Fibroblast of skin of left biceps (primary cell): ENCODE measurements around the gene MYO7A.

Experiments
- DNase-seq, 2 experiments: peaks; one replicate each; pipeline ENCODE4 v3.0.0-alpha.2; 2013; ENCODE audit warnings: low read depth in 2 of 2

The MYO7A gene

DNA sequence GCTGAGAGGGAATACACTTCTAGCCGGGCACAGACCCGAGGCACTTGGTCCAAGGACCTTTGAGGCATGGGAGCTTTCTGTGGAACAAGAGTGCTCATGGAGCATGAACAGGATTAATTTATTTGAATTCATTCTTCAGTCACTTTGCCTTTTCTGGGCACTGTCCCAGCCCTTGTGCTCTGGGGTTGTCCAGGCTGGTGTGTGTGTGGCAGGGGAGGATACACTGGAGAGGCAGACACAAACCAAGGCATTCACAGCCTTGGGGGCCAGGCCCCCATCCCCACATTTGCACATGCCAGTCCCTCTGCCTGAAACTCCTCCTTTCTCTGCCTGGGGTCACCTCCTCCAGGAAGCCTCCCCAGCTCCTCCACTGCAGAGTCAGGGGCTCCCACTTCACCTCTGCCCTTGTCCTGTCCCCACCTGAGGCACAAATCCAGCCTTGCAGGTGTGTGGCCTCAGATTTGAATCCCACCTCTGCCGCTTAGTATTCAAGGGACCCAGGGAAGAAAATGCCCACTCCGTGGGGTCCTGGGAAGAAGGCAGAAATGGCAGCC, 55.5 kb downstream of the MYO7A start:
- DNase-seq, result no peak

DNA sequence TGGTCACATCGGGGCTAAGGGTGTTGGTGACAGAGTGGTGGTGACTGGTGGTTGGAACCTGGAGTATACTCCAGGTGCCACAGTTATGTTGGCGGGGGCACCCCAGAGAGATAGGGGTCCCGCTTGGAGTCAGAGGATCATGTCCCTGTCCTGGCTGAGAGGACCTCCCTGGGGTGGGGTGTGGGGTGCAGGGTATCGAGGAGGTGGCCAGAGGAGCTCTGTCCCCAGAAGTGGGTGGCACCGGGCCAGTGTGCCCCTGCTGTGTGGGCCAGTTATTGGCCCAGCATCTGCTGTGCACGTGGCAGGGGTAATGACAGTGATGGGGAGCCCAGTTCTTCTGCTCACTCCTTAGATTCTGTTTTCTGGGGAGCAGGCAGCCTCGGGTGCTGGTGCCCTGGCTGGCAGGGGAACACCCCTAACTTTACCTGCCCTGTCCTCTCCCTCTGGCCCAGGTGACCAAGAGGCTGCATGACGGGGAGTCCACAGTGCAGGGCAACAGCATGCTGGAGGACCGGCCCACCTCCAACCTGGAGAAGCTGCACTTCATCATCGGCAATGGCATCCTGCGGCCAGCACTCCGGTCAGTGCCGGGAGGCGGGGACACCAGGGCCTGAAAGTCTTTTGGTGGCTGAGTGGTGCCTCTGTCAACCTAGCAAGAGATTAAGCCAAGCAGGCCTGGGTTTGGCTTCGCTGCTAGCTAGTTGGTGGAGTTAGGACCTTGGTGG, 56.3 kb downstream of the MYO7A start:
- no peak for DNase-seq

DNA sequence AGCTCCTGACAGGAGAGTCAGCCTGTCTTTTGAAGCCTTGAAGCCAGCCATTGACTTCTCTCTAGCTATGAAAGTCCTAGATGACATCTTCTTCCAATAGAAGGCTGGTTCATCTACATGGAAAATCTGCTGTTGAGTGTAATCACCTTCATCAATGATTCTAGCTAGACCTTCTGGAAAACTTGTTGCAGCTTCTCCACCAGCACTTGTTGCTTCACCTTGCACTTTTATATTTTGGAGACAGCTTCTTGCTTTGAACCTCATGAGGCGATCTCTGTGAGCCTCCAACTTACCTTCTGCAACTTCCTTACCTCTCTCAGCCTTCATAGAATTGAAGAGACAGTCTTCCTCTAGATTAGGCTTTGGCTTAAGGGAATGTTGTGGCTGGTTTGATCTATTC, 58.3 kb downstream of the MYO7A start:
- DNase-seq, result no peak

DNA sequence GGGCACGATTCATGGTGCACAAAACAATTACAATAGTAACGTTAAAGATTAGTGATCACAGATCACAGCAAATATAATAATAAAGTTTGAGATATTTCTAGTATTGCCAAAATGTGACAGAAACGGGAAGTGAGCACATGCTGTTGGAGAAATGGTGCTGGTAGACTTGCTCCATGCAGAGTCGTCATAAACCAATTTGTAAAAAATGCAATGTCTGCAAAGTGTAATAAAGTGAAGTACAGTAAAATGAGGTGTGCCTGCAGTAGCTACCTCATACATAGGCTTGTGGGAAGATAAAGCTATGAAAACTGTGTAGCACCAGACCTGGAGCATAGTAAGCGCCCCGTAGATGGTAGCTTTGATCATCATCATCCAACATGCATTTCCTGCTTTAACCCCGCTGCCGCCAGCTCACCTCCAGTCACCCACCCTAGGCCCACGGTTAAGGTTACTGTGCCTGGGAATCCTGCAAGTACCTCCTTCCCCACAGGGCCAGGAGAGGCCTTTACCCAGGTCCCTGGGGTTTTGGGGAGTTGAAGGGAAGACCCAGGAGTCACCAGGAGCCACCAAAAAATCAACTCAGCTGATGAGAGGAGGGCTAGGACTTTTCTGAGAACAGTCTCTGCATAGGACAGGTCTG, 59.2 kb downstream of the MYO7A start:
- DNase-seq, result no peak

DNA sequence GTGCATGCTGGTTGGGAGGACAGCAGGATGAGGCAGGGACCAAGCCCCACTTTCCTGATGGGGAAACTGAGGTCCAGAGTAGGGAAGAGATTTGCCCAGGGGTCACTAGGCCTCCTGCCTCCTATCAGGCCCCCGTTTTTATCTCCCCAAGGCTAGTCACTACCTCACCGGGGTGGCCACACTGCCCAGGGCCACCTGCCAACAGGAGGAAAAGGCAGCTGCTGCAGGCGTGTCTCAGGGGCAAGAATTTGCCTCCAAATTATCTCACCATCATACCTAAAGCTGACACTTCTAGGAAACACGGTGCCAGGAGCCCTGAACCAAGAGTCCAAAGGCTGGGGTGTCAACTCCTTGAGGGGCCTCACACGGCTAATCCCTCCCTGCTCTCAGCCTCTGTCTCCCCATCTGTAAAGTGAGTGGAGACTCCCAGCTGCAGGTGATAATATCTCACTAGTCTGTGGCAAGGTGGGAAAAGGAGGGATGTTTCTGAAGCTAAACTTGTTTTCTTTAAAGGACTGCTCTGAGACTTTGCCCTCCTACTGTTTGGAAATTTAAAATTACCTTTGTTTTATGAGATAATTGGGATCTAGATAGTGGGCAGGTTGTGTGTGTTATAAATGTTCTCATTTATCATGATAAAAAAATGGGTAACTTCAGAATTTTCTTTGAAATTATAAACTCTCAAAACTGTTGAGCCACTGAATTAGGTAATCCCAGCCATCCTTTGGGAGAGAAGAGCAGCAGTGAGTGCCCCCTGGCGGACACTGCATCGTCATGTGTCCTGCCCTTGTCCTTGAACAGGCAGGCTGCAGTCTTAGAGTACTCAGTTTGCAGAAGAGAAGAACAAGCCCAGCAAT, 60.0 kb downstream of the MYO7A start:
- peak; percentile 15 to 20 for DNase-seq

DNA sequence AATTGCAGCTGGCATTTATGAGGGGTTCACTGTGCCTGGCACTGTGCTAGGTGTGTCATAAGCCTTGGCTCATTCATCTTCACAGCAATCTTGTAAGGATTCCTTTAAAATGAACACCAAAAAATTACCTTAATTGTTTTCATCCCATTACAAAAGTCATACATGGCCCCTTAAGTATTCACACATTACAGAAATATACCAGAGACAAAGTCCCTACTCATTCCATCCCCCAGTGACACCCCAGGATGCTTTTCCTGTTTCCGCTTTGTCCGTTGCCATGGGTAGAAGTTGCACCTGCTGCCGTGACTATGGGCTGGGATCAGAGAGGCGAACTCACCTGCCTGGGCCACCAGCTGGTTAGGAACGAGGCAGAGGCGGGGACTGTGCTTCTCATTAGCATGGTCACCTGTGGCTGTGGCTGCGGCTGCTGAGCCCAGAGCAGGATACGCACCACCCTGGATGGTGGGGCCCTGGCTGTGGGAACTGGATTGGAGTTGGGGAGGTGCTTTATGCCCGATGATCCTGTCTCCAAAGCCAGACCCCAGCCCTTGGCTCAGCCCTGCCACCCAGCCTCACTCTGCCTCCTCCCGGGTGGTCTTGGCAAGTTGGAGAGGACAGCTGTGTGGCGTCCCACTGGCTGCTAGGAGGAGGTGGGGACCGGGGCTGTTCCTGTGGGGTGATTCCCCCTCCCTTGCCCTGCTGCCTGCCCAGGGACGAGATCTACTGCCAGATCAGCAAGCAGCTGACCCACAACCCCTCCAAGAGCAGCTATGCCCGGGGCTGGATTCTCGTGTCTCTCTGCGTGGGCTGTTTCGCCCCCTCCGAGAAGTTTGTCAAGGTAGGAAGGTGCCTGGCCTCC, 60.8 kb downstream of the MYO7A start:
- DNase-seq, result no peak

DNA sequence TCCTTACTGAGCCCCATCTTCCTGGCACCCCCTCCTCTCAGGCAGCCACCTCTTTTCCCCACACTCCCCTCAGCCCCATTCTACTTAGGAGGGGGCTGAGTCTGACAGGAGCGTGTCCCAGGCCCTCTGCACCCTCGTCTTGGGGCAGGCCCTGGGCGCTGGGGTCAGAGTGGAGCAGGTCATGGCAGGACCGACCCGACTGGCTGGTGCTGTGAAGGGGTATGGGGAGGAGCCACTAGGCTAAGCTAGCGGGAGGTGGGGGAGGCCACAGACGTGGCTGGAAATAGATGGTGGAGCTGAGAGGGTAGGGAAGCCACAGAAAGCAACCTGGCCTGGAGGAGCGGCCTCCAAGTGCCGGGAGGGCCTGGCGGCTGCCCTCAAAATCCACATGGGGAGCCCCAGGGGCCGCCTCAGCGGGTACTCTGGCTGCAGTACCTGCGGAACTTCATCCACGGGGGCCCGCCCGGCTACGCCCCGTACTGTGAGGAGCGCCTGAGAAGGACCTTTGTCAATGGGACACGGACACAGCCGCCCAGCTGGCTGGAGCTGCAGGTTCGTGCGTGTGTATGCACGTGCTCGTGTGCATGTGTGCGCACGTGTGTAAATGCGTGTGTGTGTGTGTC, 61.7 kb downstream of the MYO7A start:
- no peak for DNase-seq

DNA sequence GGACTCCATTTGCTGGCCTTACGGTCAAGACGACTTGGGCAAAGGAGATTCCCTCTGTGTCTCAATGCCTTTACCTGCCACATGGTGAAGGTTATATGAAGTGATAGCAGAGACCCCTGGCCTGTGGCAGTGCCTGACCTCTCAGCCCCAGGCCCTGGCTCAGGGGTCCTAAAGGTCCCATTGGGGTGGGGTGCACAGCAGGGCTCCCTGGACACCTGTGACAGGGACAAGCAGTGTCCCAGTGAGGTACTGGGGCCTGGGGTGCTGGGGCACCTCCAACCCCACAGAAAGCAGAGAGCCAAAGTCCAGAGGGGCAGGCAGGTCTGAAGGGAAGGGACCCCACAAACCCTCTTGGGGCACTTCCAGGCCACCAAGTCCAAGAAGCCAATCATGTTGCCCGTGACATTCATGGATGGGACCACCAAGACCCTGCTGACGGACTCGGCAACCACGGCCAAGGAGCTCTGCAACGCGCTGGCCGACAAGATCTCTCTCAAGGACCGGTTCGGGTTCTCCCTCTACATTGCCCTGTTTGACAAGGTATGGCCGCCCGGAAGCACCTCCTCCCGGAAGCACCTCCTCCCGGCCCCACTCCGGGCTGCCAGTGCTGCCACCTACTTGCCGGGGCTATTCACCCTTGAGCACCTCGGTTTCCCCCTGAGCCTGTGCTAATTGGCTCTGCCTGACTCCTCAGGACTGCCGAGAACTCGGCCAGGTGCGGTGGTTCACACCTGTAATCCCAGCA, 62.5 kb downstream of the MYO7A start:
- no peak for DNase-seq

DNA sequence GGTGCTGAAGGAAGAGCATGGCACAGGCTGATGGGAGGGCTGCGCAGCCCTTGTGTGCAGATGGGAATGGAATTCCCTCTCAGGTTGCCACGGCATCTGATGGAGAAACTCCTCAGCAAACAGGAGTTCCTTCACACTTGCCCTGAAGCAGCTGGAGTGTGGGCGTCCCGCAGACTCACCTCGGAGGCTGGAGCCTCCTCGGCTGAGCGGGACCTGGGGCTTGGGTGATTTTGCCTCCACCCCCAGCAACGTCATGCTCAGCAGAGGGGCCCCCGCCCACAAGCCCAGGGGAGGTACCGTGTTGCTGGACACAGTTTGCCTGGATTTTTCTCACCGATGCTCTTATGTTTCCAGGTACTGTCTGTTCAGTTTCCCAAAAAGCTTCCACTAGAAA, 63.4 kb downstream of the MYO7A start:
- no peak for DNase-seq

DNA sequence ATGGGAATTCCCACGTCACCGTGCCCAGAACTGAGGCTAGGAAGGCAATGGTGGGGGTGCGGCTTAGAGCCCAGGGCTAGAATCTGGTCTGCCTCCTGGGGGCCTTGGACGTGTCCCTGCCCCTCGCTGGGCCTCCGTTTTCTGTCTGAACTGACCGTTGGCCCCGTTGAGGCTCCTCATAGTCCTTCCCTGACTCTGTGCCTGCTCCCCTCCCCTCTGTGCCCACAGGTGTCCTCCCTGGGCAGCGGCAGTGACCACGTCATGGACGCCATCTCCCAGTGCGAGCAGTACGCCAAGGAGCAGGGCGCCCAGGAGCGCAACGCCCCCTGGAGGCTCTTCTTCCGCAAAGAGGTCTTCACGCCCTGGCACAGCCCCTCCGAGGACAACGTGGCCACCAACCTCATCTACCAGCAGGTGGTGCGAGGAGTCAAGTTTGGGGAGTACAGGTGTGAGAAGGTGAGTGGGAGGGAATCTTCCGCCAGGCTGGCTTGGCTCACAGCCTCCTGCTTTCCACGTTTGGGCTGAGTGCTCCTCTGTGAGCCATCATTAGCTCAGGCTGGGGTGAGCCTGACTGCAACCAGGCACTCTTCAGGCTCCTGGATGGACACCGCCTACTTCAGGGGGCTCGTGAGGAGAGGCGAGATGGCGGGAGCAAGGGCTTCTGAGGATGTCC, 63.9 kb downstream of the MYO7A start:
- peak in 1 of 2 experiments; percentile 1 for DNase-seq

DNA sequence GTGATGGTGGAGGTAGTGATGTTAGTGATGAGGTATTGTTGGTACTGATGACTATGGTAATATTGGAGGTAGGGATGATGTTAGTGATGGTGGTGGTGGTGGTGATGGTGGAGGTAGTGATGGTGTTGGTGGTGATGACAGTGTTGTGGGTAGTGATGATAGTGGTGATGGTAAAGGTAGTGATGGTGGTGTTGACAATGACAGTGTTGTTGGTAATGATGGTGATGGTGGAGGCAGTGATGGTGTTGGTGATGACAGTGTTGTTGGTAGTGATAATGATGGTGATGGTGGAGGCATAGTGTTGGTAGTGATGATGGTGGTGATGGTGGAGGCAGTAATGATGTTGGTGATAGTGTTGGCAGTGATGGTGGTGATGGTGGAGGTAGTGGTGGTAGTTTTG, 65.1 kb downstream of the MYO7A start:
- DNase-seq, result no peak

DNA sequence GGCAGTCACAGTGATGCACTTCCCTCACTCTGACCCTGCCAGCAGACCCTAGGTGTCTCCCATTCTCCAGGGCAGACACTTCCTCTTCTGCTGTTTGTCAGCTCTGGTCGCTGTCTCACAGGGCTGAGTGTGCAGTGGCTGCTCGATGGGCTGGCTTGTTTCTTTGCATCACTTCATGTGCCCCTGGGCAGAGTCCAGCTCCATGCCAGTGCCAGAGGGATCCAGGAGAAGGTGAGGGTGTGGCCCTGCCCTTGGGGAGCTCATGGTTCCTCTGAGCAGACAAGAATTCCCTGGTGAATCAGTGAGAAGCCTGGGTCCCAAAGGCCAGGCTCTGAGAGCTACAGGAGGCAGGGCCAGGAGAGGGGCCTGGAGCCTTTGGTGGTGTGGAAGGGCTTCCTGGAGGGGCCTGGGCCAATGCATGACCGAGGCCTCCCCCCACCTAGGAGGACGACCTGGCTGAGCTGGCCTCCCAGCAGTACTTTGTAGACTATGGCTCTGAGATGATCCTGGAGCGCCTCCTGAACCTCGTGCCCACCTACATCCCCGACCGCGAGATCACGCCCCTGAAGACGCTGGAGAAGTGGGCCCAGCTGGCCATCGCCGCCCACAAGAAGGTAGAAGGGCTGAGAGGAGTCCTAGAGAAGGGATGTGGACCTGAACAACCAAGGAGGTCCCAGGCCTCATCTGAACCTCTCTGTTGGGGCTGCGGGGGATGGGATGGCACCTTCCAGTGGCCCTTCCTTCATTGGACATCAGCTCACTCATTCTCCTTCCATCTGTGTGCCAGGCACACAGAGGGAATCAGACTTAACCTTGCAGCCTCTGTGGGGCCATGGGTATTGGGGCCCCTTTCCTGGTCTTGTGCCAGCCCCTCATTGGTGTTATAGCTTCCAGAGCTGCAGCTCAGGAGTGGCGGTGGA, 66.1 kb downstream of the MYO7A start:
- no peak for DNase-seq

DNA sequence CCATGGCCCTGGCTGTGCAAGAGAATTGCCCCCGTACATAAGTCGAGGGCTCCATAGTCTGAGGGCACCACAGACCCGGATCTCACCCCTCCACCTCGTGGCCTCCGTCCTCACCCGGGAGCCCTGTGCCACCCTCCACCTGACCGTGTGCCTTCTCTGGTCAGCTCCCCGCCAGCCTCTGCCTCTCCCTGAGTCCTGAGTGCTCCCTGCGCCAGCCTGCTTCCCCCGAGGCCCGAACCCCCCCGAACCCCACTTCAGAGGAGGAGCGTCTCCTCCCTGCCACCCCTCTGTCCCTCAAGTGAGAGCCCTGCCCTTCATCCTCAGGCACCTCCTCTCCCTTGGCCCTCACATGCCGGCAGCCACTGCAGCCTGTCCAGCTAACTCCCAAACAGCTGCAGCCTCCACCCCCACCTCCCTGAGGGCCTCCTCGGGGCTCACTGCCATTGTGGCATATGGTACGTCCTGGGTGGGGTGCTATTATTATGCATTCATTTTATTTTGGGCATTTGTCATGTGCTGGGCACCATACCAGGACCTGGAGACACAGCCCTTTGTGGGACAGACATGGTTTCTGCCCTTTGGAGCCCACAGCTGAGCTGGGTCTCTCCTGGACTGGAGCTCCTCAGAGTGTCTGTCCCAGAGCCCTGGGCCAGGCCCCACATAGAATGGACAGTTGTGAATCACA, 67.2 kb downstream of the MYO7A start:
- no peak for DNase-seq

DNA sequence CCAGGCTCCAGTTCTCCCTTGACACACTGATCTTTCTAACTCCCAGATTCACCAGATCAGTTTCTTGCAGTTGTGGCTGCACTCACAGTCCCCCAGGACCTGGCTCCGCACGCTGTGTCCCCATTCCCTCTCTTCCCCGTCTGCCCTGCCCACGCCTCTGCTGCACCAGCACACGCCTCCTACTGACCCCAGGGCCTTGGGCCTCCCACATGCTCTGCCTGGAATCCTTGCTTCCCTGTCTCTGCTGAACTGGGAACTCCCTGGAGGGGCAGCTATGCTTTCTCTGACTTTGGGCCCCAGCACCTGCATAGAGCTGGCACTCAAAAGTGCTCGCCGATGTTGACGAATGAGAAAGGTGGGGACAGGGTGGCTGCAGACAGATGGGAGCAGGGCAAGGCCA, 68.9 kb downstream of the MYO7A start:
- no peak for DNase-seq

DNA sequence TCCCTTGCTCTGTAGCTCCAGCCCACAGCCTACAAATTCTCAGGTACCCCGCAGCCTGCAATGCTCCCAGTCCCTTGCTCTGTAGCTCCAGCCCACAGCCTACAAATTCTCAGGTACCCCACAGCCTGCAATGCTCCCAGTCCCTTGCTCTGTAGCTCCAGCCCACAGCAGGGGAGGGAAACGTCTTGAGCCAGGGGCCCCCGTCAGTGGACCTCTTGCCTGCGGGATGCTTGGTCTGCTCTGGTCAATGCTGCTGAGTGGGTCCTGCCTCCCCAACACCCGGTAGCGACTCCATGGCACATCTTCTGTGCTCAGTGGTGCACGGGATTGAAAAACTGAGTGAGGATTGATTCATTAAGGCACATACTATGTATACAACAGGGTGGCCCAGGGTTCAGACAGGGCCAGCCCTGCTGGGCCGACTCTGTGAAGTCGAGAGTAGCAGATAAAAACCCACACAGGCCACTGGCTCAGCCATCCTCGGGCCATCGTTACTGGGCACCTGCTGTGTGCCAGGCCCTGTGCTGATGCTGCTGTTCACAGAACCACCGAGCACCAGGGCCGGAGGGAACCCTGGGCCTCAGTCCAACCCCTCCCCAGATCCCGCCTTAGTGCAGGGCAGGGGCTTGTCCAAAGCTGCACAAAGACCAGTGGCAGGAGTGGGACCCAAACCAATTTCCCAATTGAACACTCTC, 69.7 kb downstream of the MYO7A start:
- no peak for DNase-seq

DNA sequence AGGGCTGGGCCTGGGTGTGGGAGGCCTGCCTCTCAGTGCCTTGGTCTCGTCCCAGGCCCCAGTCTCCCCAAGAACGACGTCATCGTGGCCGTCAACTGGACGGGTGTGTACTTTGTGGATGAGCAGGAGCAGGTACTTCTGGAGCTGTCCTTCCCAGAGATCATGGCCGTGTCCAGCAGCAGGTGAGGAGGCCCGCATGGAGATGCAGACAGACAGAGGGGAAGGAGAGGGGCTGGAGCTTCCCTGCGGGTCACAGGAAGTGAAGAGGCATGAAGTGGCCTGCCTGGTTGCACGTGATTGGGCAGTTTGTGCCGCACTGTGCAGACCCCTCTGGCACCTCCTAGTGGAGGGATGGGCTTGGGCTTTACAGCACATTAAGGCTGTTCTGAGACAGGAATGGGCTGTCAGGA, 70.4 kb downstream of the MYO7A start:
- no peak for DNase-seq

DNA sequence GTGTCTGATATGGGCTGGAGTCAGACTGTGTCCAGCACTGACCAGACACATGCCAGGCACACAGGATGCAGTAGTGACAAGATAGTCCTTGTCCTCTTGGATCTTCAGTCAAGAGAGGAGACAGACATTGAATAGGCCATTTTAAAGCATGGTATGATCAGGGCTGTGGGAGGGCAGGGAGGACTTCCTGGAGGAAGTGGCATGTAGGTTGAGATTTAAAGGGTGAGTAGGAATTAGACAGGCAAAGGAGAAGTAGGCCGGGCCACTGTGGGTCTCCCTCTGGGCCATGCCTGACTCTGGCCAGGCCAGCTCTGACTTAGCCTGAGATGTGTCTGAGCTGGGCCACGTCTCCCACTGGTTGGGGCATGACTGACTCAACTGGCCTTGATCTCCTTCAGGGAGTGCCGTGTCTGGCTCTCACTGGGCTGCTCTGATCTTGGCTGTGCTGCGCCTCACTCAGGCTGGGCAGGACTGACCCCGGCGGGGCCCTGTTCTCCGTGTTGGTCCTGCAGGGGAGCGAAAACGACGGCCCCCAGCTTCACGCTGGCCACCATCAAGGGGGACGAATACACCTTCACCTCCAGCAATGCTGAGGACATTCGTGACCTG, 71.2 kb downstream of the MYO7A start:
- no peak for DNase-seq
